Body of pancreas (tissue), 4 donors: Measurements from ENCODE around the gene SYNPO2. TPM values are rescaled to one million over a fixed set of nuclear protein-coding genes. Genes with fewer than 3 reads are reported as not detected.
A peak's percentile ranks its signal among the peaks of the same experiment; 100 is the strongest.

Source experiments
- ATAC-seq: fragments of 150-250 bp; one replicate; pipeline ENCODE4 v1.9.1; 2016
- DNase-seq, 4 donors: peaks; one replicate each; pipeline ENCODE4 v3.0.0-alpha.2; 2019
- H3K27ac ChIP-seq, 4 donors: fragments of 200-600 bp; sonication (generic); 1 replicate in 3 of 4; 2 replicates in 1 of 4; pipeline versions ENCODE4 v1.5.1 to v1.6.1; 2016 to 2019; ENCODE audit warnings: mild to moderate bottlenecking in 1 of 4, mixed read lengths in 1 of 4, moderate library complexity in 1 of 4
- H3K27me3 ChIP-seq, 2 donors: fragments of 200-600 bp; sonication (generic); one replicate each; pipeline ENCODE4 v1.6.0; 2016; ENCODE audit warnings: mild to moderate bottlenecking in 1 of 2
- H3K36me3 ChIP-seq, 2 donors: fragments of 200-600 bp; sonication (generic); replicated peaks in 1 of 2; 2 replicates each; pipeline ENCODE4 v1.5.1; 2016; ENCODE audit warnings: low read depth in 2 of 2; ENCODE audit not compliant: insufficient read depth in 1 of 2
- H3K4me1 ChIP-seq: fragments of 200-600 bp; sonication (generic); one replicate; pipeline ENCODE4 v1.6.0; 2016
- H3K4me3 ChIP-seq, 2 donors: fragments of 200-600 bp; sonication (generic); 1 replicate in 1 of 2; 2 replicates in 1 of 2; pipeline ENCODE4 v1.5.1; 2016 to 2019
- H3K9me3 ChIP-seq, 3 donors: fragments of 200-600 bp; sonication (generic); 1 replicate in 2 of 3; 2 replicates in 1 of 3; pipeline ENCODE4 v1.5.1; 2016
- CTCF ChIP-seq, 7 experiments: fragments of 450-650 bp in 4 of 7; fragments of 200-600 bp in 3 of 7; sonication (generic) in 3 of 7; IDR thresholded peaks; one replicate each; pipeline ENCODE4 v1.5.1; 2016 to 2019; ENCODE audit warnings: antibody characterized with exemption in 7 of 7
- POLR2A ChIP-seq, 3 donors: fragments of 450-650 bp; IDR thresholded peaks; one replicate each; pipeline ENCODE4 v1.6.1; 2016; ENCODE audit warnings: antibody characterized with exemption in 3 of 3, mild to moderate bottlenecking in 2 of 3
- WGBS, 2 donors: methylation state at CpG; one replicate each; pipeline ENCODE4 v1.1.5; 2017; 5-methylcytosine and 5-hydroxymethylcytosine counted together
- intact Hi-C: fragments of 100-400 bp; cut with DNase I; formaldehyde crosslinking; loops from one replicate; pipeline ENCODE4 v1.15.1; 2023
- total RNA-seq, 2 donors: library from RNA; depleted of rRNA; stranded (reverse); fragments of >200 nt; gene quantifications; one replicate each; pipeline ENCODE4 v1.1.0, GENCODE V29; 2016

The SYNPO2 gene
- total RNA-seq, 2 donors from 2014 or later: 7.6 to 19.5 TPM

GRCh38 chr4:118898221-118898620 is 9.6 kb downstream of the SYNPO2 start:
- 80 to 81% methylated on average over 2 of the region's 2 CpGs for WGBS, 2 donors
- TF ChIP-seq POLR2A (IDR thresholded peaks at IDR 0.05) (no peak), CTCF (IDR thresholded peaks at IDR 0.05) (no peak)
- no peak overlapping the region for H3K4me3 ChIP-seq
- H3K27me3 ChIP-seq: no peaks in the 10 kb centered on the region
- no peaks in the 10 kb centered on the region for H3K9me3 ChIP-seq
- ATAC-seq (no peak), DNase-seq (no peak)
- intact Hi-C loops: no loop called here
- peaks cover 4% of the 10 kb centered on the region for H3K4me1 ChIP-seq
- H3K36me3 ChIP-seq: no peaks in the 10 kb centered on the region
- H3K27ac ChIP-seq: no peak overlapping the region

GRCh38 chr4:118898684-118899138 is 10.1 kb downstream of the SYNPO2 start:
- ATAC-seq (no peak), DNase-seq (no peak)
- 72 to 77% methylated on average over 6 of the region's 6 CpGs for WGBS, 2 donors
- no peaks in the 10 kb centered on the region for H3K27me3 ChIP-seq
- no peaks in the 10 kb centered on the region for H3K36me3 ChIP-seq
- no peak overlapping the region for H3K4me3 ChIP-seq
- H3K9me3 ChIP-seq: no peaks in the 10 kb centered on the region
- peaks cover 4% of the 10 kb centered on the region for H3K4me1 ChIP-seq
- TF ChIP-seq CTCF (IDR thresholded peaks at IDR 0.05) (no peak), POLR2A (IDR thresholded peaks at IDR 0.05) (no peak)
- no peak overlapping the region for H3K27ac ChIP-seq
- intact Hi-C loops: no loop called here

- Histone ChIP-seq H3K4me1 (peaks cover 4% of the 10 kb centered on the region), H3K4me3 (no peak overlapping the region), H3K27me3 (no peaks in the 10 kb centered on the region), H3K27ac (no peak overlapping the region), H3K36me3 (no peaks in the 10 kb centered on the region), H3K9me3 (no peaks in the 10 kb centered on the region)
- ATAC-seq: no peak
- TF ChIP-seq POLR2A (IDR thresholded peaks at IDR 0.05) (no peak), CTCF (IDR thresholded peaks at IDR 0.05) (no peak)
- WGBS, 2 donors: 54 to 60% methylated on average over 3 of the region's 3 CpGs
- intact Hi-C loops: no loop called here
- DNase-seq: no peak
These were observed 15.8 kb downstream of the SYNPO2 start for GRCh38 chr4:118904418-118904817.

GRCh38 chr4:118904935-118905334 is 16.3 kb downstream of the SYNPO2 start:
- no peaks in the 10 kb centered on the region for H3K9me3 ChIP-seq
- H3K4me1 ChIP-seq: peaks cover 4% of the 10 kb centered on the region
- WGBS, 2 donors: 62 to 64% methylated on average over 2 of the region's 2 CpGs
- ATAC-seq (no peak), DNase-seq (peak in 2 of 4 donors; percentile 11 to 30)
- H3K4me3 ChIP-seq: no peak overlapping the region
- H3K27ac ChIP-seq: no peak overlapping the region
- H3K36me3 ChIP-seq: no peaks in the 10 kb centered on the region
- intact Hi-C loops: no loop called here
- TF ChIP-seq CTCF (IDR thresholded peaks at IDR 0.05): no peak
- TF ChIP-seq POLR2A (IDR thresholded peaks at IDR 0.05): no peak
- H3K27me3 ChIP-seq: no peaks in the 10 kb centered on the region

- WGBS, 2 donors: 60 to 72% methylated on average over 4 of the region's 4 CpGs
- Histone ChIP-seq H3K9me3 (no peaks in the 10 kb centered on the region), H3K36me3 (no peaks in the 10 kb centered on the region), H3K27me3 (no peaks in the 10 kb centered on the region), H3K4me3 (no peak overlapping the region), H3K27ac (no peak overlapping the region), H3K4me1 (peaks cover 4% of the 10 kb centered on the region)
- no peak for TF ChIP-seq POLR2A (IDR thresholded peaks at IDR 0.05)
- TF ChIP-seq CTCF (IDR thresholded peaks at IDR 0.05): no peak
- no peak for ATAC-seq
- intact Hi-C loops: no loop called here
- DNase-seq: no peak
These were observed 16.9 kb downstream of the SYNPO2 start for GRCh38 chr4:118905566-118905965.
